MM.1S (cell line): ENCODE measurements around the gene RABL3.

Experiments used
- EZH2 ChIP-seq: fragments of 300-600 bp; sonication (generic); optimal IDR thresholded peaks from 2 replicates; pipeline ENCODE3; 2017; ENCODE audit warnings: low read depth, mild to moderate bottlenecking, antibody characterized with exemption, low read length, mixed read lengths
- EZH2phosphoT487 ChIP-seq: fragments of 300-600 bp; sonication (generic); IDR thresholded peaks from 2 replicates; pipeline ENCODE4 v1.6.1; 2018; ENCODE audit warnings: antibody characterized with exemption, low read length
- TF ChIP-seq, protein P1 (sequence below): fragments of 300-600 bp; sonication (generic); IDR thresholded peaks from 2 replicates; pipeline ENCODE4 v1.5.1; 2016; ENCODE audit warnings: antibody characterized with exemption, low read length, mixed read lengths

DNA sequence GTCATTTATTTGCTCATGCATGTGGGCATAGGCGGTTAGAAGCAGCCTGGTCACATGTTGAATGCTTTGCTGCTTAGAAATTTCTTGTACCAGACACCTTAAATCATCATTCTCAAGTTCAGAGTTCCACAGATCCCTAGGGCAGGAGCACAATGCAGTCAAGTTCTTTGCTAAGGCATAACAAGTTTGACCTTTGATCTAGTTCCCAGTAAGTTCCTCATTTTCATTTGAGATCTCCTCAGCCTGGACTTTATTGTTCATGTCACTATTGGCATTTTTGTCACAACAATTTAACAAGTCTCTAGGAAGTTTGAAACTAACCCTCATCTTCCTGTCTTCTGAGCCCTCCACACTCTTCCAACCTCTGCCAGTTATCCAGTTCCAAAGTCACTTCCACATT, 83.0 kb downstream of the RABL3 start:
- TF ChIP-seq EZH2phosphoT487 (no peak), EZH2 (no peak)
- TF ChIP-seq, protein P1, sequence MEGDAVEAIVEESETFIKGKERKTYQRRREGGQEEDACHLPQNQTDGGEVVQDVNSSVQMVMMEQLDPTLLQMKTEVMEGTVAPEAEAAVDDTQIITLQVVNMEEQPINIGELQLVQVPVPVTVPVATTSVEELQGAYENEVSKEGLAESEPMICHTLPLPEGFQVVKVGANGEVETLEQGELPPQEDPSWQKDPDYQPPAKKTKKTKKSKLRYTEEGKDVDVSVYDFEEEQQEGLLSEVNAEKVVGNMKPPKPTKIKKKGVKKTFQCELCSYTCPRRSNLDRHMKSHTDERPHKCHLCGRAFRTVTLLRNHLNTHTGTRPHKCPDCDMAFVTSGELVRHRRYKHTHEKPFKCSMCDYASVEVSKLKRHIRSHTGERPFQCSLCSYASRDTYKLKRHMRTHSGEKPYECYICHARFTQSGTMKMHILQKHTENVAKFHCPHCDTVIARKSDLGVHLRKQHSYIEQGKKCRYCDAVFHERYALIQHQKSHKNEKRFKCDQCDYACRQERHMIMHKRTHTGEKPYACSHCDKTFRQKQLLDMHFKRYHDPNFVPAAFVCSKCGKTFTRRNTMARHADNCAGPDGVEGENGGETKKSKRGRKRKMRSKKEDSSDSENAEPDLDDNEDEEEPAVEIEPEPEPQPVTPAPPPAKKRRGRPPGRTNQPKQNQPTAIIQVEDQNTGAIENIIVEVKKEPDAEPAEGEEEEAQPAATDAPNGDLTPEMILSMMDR = no peak
